Prostate gland (tissue), 2 donors: ENCODE measurements around the gene STARD9. TPM values are rescaled to one million over a fixed set of nuclear protein-coding genes. Genes with fewer than 3 reads are reported as not detected.

Experiments
- DNase-seq: peaks from one replicate; pipeline ENCODE4 v3.0.0-alpha.2; 2019; ENCODE audit warnings: low spot score
- H3K27ac ChIP-seq, 2 donors: fragments of 200-600 bp; sonication (generic); 2 replicates each; pipeline ENCODE4 v1.5.1; 2017 to 2019
- H3K27me3 ChIP-seq: fragments of 200-600 bp; sonication (generic); replicated peaks from 2 replicates; pipeline ENCODE4 v1.5.1; 2019; ENCODE audit not compliant: insufficient read depth
- H3K36me3 ChIP-seq, 2 donors: fragments of 200-600 bp; sonication (generic); 1 replicate in 1 of 2; 2 replicates in 1 of 2; pipeline versions ENCODE4 v1.5.1 to v1.8.1; 2017 to 2019
- H3K4me1 ChIP-seq: fragments of 200-600 bp; sonication (generic); replicated peaks from 2 replicates; pipeline ENCODE4 v1.5.1; 2019
- H3K4me3 ChIP-seq, 2 donors: fragments of 200-600 bp; sonication (generic); 2 replicates each; pipeline ENCODE4 v1.5.1; 2017 to 2019
- H3K9me3 ChIP-seq: fragments of 200-600 bp; sonication (generic); 2 replicates; pipeline ENCODE4 v1.5.1; 2017
- CTCF ChIP-seq, 4 experiments: fragments of 200-600 bp in 2 of 4; fragments of 450-650 bp in 2 of 4; sonication (generic) in 2 of 4; IDR thresholded peaks; 1 replicate in 3 of 4; 2 replicates in 1 of 4; pipeline ENCODE4 v1.5.1; 2016 to 2019; ENCODE audit warnings: antibody characterized with exemption in 4 of 4, mild to moderate bottlenecking in 2 of 4, moderate library complexity in 2 of 4
- POLR2A ChIP-seq: fragments of 450-650 bp; IDR thresholded peaks from one replicate; pipeline ENCODE4 v1.6.1; 2016; ENCODE audit warnings: antibody characterized with exemption, mild to moderate bottlenecking
- POLR2AphosphoS5 ChIP-seq: sonication (generic); formaldehyde crosslinking; IDR thresholded peaks from one replicate; pipeline ENCODE4 v1.6.1; 2017; ENCODE audit warnings: antibody characterized with exemption
- WGBS: methylation state at CpG from one replicate; pipeline ENCODE4 v1.1.5; 2018; 5-methylcytosine and 5-hydroxymethylcytosine counted together
- intact Hi-C: fragments of 100-400 bp; cut with DNase I; formaldehyde crosslinking; loops from one replicate; pipeline ENCODE4 v1.14.2; 2022
- total RNA-seq, 2 donors: library from RNA; depleted of rRNA; stranded (reverse); fragments of >200 nt; gene quantifications; one replicate each; pipeline ENCODE4 v1.1.0, GENCODE V29; 2016

Gene STARD9
- total RNA-seq, 2 donors from 2014 or later = 2.6 to 45.8 TPM

- H3K27me3 ChIP-seq = no peaks in the 10 kb centered on the region
- H3K27ac ChIP-seq = no peak overlapping the region
- TF ChIP-seq POLR2AphosphoS5 (no peak), CTCF (IDR thresholded peaks at IDR 0.05) (no peak), POLR2A (no peak)
- H3K36me3 ChIP-seq = no peaks in the 10 kb centered on the region
- no peak overlapping the region for H3K4me3 ChIP-seq
- intact Hi-C loops = no loop called here
- no peak for DNase-seq
- no peaks in the 10 kb centered on the region for H3K4me1 ChIP-seq
- 59% methylated on average over 1 of the region's 1 CpG for WGBS
- no peaks in the 10 kb centered on the region for H3K9me3 ChIP-seq
Measured at GRCh38 chr15:42632105-42632675, 56.8 kb downstream of the STARD9 start.

GRCh38 chr15:42640109-42640508 lies 64.7 kb downstream of the STARD9 start:
- intact Hi-C loops = loop anchor here (10.0 kb wide), 1 partner anchor 55 kb away; no protein-coding TSS in a partner anchor
- H3K4me3 ChIP-seq = no peak overlapping the region
- TF ChIP-seq POLR2A = no peak
- TF ChIP-seq CTCF (IDR thresholded peaks at IDR 0.05) = no peak
- TF ChIP-seq POLR2AphosphoS5 = no peak
- no peak for DNase-seq
- H3K27ac ChIP-seq = no peak overlapping the region
- 96% methylated on average over 4 of the region's 4 CpGs for WGBS
- H3K9me3 ChIP-seq = no peaks in the 10 kb centered on the region
- H3K36me3 ChIP-seq = no peaks in the 10 kb centered on the region
- H3K27me3 ChIP-seq = no peaks in the 10 kb centered on the region
- no peaks in the 10 kb centered on the region for H3K4me1 ChIP-seq

- TF ChIP-seq POLR2A = no peak
- TF ChIP-seq CTCF (IDR thresholded peaks at IDR 0.05) = peak; percentile 35 to 75 (median 70)
- TF ChIP-seq POLR2AphosphoS5 = peak; percentile 93
- 51% methylated on average over 5 of the region's 5 CpGs for WGBS
- Histone ChIP-seq H3K4me1 (no peaks in the 10 kb centered on the region), H3K9me3 (no peaks in the 10 kb centered on the region), H3K27me3 (no peaks in the 10 kb centered on the region), H3K36me3 (no peaks in the 10 kb centered on the region), H3K27ac (no peak overlapping the region), H3K4me3 (no peak overlapping the region)
- intact Hi-C loops = loop anchor here (5.0 kb wide), 1 partner anchor 103 kb away; the partner anchor contains the start of genes HAUS2 and LRRC57
- peak; percentile 81 for DNase-seq
Measured at GRCh38 chr15:42650208-42651066, 75.0 kb downstream of the STARD9 start.

- Histone ChIP-seq H3K4me3 (no peak overlapping the region), H3K27me3 (no peaks in the 10 kb centered on the region), H3K36me3 (no peaks in the 10 kb centered on the region), H3K4me1 (no peaks in the 10 kb centered on the region), H3K9me3 (no peaks in the 10 kb centered on the region), H3K27ac (no peak overlapping the region)
- no peak for DNase-seq
- intact Hi-C loops = no loop called here
- 62% methylated on average over 3 of the region's 3 CpGs for WGBS
- TF ChIP-seq POLR2A = no peak
- TF ChIP-seq CTCF (IDR thresholded peaks at IDR 0.05) = no peak
- TF ChIP-seq POLR2AphosphoS5 = no peak
Measured at GRCh38 chr15:42665827-42666226, 90.4 kb downstream of the STARD9 start.
